Measurements from ENCODE around the gene STK25.
A peak's percentile ranks its signal among the peaks of the same experiment; 100 is the strongest.

STK25 gene

GRCh38 chr2:241508240-241509154 is at the start of gene STK25:
Gene STK25, minus strand, starts transcription at chr2:241508584. Its CDS starts 549 bp downstream, at chr2:241508035.
- peak; percentile 93 for DNase-seq

- DNase-seq, result no peak
Measured at GRCh38 chr2:241556746-241557145, 48.4 kb upstream of the STK25 start.

GRCh38 chr2:241555711-241556110 is 47.3 kb upstream of the STK25 start:
- no peak for DNase-seq

GRCh38 chr2:241554610-241555322 is 46.4 kb upstream of the STK25 start:
- no peak for DNase-seq

GRCh38 chr2:241553981-241554380 is 45.6 kb upstream of the STK25 start:
- DNase-seq, result no peak

GRCh38 chr2:241553512-241553830 is 45.1 kb upstream of the STK25 start:
- no peak for DNase-seq

GRCh38 chr2:241551998-241552737 is 43.8 kb upstream of the STK25 start:
- DNase-seq, result no peak

- DNase-seq, result no peak
Measured at GRCh38 chr2:241551599-241551997, 43.2 kb upstream of the STK25 start.

- DNase-seq, result no peak
Measured at GRCh38 chr2:241550616-241551580, 42.5 kb upstream of the STK25 start.

GRCh38 chr2:241548451-241548835 is 40.1 kb upstream of the STK25 start:
- no peak for DNase-seq

- no peak for DNase-seq
Measured at GRCh38 chr2:241547781-241548450, 39.5 kb upstream of the STK25 start.

GRCh38 chr2:241546771-241547498 is 38.6 kb upstream of the STK25 start:
- no peak for DNase-seq

- DNase-seq, result no peak
Measured at GRCh38 chr2:241545523-241546473, 37.4 kb upstream of the STK25 start.

- no peak for DNase-seq
Measured at GRCh38 chr2:241545106-241545505, 36.7 kb upstream of the STK25 start.

- DNase-seq, result no peak
Measured at GRCh38 chr2:241542278-241542605, 33.9 kb upstream of the STK25 start.

GRCh38 chr2:241541564-241542277 is 33.3 kb upstream of the STK25 start:
- DNase-seq, result no peak

GRCh38 chr2:241540771-241541561 is 32.6 kb upstream of the STK25 start:
- DNase-seq, result no peak

GRCh38 chr2:241540401-241540770 is 32.0 kb upstream of the STK25 start:
- DNase-seq, result no peak

All from NCI-H1105 (cell line).